ENCODE measurements around the gene IFNE. TPM values are rescaled to one million over a fixed set of nuclear protein-coding genes. Genes with fewer than 3 reads are reported as not detected.

Gene IFNE
- total RNA-seq, 1 experiment from 2014 or later, result not detected

- Histone ChIP-seq H3K4me1 (peaks cover 11% of the 10 kb centered on the region), H3K9me3 (replicated peaks) (no peaks in the 10 kb centered on the region), H3K27me3 (no peaks in the 10 kb centered on the region), H3K36me3 (no peaks in the 10 kb centered on the region), H3K27ac (0 out of 2 replicates have a peak overlapping the region, but pooled peaks have one; percentile 15), H3K4me3 (no peak overlapping the region)
- peak; percentile 2 to 14 for DNase-seq
Measured at GRCh38 chr9:21506626-21507482, 24.7 kb upstream of the IFNE start.

GRCh38 chr9:21505425-21506179, 23.5 kb upstream of the IFNE start:
- peaks cover 11% of the 10 kb centered on the region for H3K4me1 ChIP-seq
- no peaks in the 10 kb centered on the region for H3K9me3 ChIP-seq (replicated peaks)
- H3K36me3 ChIP-seq, result no peaks in the 10 kb centered on the region
- H3K27ac ChIP-seq, result no peak overlapping the region
- DNase-seq, result no peak
- no peak overlapping the region for H3K4me3 ChIP-seq
- no peaks in the 10 kb centered on the region for H3K27me3 ChIP-seq

DNA sequence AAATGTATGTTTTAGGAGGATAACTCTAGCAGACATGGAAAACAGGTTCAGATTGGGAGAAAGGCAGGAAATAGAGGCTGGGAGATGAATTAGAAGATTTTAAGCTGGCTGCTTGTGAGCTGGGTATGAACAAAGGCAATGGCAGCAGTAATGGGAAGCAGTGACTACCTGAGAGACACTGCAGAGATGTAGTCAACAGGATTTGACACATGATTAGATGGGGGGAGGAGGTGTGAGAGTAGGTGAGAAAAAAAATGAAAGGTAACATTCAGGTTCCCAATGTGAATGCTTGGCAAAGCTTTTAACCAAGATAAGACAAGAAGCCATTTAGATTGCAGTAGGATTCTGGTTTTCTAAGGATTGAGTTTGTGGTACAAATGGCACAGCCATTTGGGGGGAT, 22.8 kb upstream of the IFNE start:
- no peaks in the 10 kb centered on the region for H3K36me3 ChIP-seq
- no peak for DNase-seq
- H3K27me3 ChIP-seq, result no peaks in the 10 kb centered on the region
- H3K4me1 ChIP-seq, result peaks cover 11% of the 10 kb centered on the region
- no peak overlapping the region for H3K4me3 ChIP-seq
- H3K27ac ChIP-seq, result no peak overlapping the region
- H3K9me3 ChIP-seq (replicated peaks), result no peaks in the 10 kb centered on the region

- Histone ChIP-seq H3K36me3 (no peaks in the 10 kb centered on the region), H3K27ac (no peak overlapping the region), H3K9me3 (replicated peaks) (no peaks in the 10 kb centered on the region), H3K4me1 (peaks cover 11% of the 10 kb centered on the region), H3K4me3 (no peak overlapping the region), H3K27me3 (no peaks in the 10 kb centered on the region)
- DNase-seq, result no peak
Measured at GRCh38 chr9:21504113-21504512, 22.0 kb upstream of the IFNE start.

- H3K4me3 ChIP-seq, result no peak overlapping the region
- DNase-seq, result no peak
- no peaks in the 10 kb centered on the region for H3K36me3 ChIP-seq
- H3K27ac ChIP-seq, result no peak overlapping the region
- H3K27me3 ChIP-seq, result no peaks in the 10 kb centered on the region
- H3K4me1 ChIP-seq, result peaks cover 11% of the 10 kb centered on the region
- no peaks in the 10 kb centered on the region for H3K9me3 ChIP-seq (replicated peaks)
Measured at GRCh38 chr9:21502586-21502985, 20.5 kb upstream of the IFNE start.

DNA sequence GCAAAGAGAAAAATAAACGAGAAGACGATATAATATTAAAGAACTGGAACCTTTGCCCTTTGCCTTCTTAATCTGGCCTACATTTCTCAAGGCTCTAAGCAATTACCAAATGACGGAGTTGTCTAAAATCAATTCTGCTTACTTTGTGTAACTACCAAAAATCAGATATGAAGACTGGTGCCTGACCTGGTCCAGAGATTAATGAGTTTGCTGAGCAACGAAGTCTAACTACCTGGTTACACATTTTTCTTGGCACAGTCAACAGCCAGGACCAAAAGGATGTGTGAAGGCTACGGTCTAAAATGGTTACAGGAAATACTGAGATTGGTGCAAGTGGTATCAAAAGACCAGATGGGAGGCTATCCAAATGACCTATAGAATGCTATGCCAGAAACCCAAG, 17.8 kb upstream of the IFNE start:
- DNase-seq, result no peak
- Histone ChIP-seq H3K36me3 (no peaks in the 10 kb centered on the region), H3K9me3 (replicated peaks) (no peaks in the 10 kb centered on the region), H3K27ac (no peak overlapping the region), H3K4me3 (no peak overlapping the region), H3K4me1 (no peaks in the 10 kb centered on the region), H3K27me3 (no peaks in the 10 kb centered on the region)

DNA sequence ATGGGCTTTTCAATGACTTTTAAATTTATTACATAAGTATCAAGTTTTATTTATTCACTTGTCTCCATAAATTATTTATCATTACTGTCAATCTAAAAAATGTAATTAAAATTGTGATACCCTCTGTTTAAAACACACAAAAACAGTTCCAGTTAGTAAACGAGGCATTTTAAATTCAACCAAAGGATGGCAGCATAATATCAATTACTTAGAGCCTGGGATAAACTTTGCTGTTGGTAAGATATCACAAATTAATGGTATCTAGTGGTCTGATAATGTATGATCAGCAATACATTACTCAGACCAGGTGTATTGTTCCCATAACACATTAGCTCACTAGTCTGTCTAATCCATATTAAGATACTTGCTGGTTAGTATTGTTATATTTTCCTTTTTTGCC, 9.6 kb upstream of the IFNE start:
- Histone ChIP-seq H3K4me3 (no peak overlapping the region), H3K4me1 (no peaks in the 10 kb centered on the region), H3K27ac (no peak overlapping the region), H3K27me3 (no peaks in the 10 kb centered on the region), H3K36me3 (no peaks in the 10 kb centered on the region), H3K9me3 (replicated peaks) (no peaks in the 10 kb centered on the region)
- no peak for DNase-seq

DNA sequence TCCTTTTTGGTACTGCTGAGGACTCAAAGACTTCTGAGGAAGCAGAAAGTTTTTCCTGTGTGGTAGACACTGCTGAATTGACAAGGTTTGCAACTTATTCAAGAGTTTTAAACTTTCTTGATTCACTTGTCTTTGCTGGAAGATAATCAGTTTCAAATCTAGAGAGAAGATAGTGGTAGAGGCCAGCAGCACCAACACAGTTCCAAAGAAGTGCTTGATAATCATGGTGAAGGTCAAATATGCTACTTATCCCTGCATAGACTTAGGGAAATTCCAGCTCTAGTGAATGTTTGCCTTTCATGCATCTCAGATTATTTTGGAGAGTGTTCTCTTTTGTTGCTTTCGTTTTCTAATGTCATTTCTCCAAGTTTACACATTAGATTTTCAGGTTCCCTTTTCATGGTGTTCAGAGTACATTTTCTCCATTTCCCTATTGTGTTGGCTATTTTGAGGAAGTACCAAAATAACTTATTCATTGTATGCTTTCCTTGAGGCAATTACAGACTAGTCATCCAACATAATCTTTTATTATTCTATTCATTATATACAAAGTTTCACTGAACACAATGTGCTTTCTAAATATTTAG, 550 bp downstream of the IFNE start:
- DNase-seq, result no peak
- Histone ChIP-seq H3K27me3 (no peaks in the 10 kb centered on the region), H3K4me3 (no peak overlapping the region), H3K4me1 (no peaks in the 10 kb centered on the region), H3K36me3 (no peaks in the 10 kb centered on the region), H3K27ac (no peak overlapping the region), H3K9me3 (replicated peaks) (no peaks in the 10 kb centered on the region)

GRCh38 chr9:21479152-21479702, 2.9 kb downstream of the IFNE start:
- no peaks in the 10 kb centered on the region for H3K4me1 ChIP-seq
- no peaks in the 10 kb centered on the region for H3K9me3 ChIP-seq (replicated peaks)
- H3K27me3 ChIP-seq, result no peaks in the 10 kb centered on the region
- H3K27ac ChIP-seq, result no peak overlapping the region
- no peak for DNase-seq
- H3K4me3 ChIP-seq, result no peak overlapping the region
- H3K36me3 ChIP-seq, result no peaks in the 10 kb centered on the region

DNA sequence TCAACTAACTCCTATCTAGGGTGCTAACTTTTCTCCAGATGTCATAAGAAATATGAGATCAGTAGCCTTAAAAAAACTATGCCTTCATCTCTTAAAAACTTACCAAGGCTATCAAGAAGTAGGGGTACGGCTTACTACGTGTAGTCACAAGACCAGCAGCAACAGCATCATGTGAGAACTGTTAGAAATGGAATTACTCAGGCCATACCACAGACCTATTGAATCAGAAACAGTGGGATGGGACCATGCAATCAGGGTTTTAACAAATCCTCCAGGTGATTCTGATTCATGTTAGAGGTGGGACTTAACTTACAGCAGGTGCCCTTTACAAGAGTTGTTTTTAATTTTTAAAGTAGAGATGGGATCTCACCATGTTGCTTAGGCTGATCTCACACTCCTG, 4.6 kb downstream of the IFNE start:
- H3K4me1 ChIP-seq, result no peaks in the 10 kb centered on the region
- DNase-seq, result no peak
- H3K27me3 ChIP-seq, result no peaks in the 10 kb centered on the region
- no peak overlapping the region for H3K27ac ChIP-seq
- no peak overlapping the region for H3K4me3 ChIP-seq
- no peaks in the 10 kb centered on the region for H3K9me3 ChIP-seq (replicated peaks)
- no peaks in the 10 kb centered on the region for H3K36me3 ChIP-seq

- Histone ChIP-seq H3K27me3 (no peaks in the 10 kb centered on the region), H3K27ac (no peak overlapping the region), H3K4me1 (no peaks in the 10 kb centered on the region), H3K36me3 (no peaks in the 10 kb centered on the region), H3K4me3 (no peak overlapping the region), H3K9me3 (replicated peaks) (no peaks in the 10 kb centered on the region)
- no peak for DNase-seq
Measured at GRCh38 chr9:21473236-21473635, 8.9 kb downstream of the IFNE start.

DNA sequence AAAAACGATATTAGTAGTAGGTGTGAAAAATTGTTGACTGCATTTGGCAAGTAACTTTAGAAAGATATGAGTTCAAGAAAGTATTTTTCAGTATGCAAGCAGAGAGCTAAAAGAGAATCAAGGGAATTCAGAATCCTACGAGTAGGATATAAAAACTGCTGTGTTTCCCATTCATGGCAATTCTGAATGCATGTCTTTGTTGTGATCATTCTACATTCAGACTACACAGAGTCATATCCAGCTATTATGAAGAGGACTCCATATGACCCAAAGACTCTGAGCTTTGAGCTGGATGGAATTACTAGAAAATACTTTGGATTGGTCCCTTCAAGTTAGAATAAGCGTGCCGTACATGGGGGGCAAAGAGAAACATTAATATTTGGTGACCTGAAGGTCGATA, 12.0 kb downstream of the IFNE start:
- no peaks in the 10 kb centered on the region for H3K27me3 ChIP-seq
- no peak overlapping the region for H3K27ac ChIP-seq
- H3K4me1 ChIP-seq, result no peaks in the 10 kb centered on the region
- no peak for DNase-seq
- no peaks in the 10 kb centered on the region for H3K36me3 ChIP-seq
- no peaks in the 10 kb centered on the region for H3K9me3 ChIP-seq (replicated peaks)
- H3K4me3 ChIP-seq, result no peak overlapping the region

GRCh38 chr9:21465859-21466518, 16.1 kb downstream of the IFNE start:
- Histone ChIP-seq H3K27me3 (0 out of 2 replicates have a peak, but pooled peaks cover 2% of the 10 kb centered on the region), H3K4me1 (no peaks in the 10 kb centered on the region), H3K4me3 (no peak overlapping the region), H3K36me3 (no peaks in the 10 kb centered on the region), H3K9me3 (replicated peaks) (no peaks in the 10 kb centered on the region), H3K27ac (no peak overlapping the region)
- DNase-seq, result peak in 1 of 2 experiments; percentile 62

DNA sequence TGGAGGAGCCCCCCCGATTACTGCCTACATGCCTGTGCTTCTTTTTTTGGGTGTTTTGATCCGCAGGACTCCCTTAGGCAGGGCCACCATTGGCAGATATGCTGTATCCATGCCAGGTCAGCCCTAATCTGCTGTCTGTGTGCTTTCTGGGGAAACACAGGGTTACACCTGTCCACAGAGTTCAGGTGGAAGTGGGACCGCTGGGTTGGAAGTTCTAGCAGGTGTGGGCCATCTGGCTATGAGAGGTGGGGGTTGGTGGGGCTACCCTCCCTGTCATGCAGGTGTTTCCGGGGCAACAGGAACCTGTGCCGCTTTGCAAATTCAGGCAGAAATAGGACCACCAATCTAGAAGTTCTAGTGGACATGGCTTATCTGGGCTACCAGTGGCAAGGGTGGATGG, 17.0 kb downstream of the IFNE start:
- DNase-seq, result no peak
- Histone ChIP-seq H3K27me3 (0 out of 2 replicates have a peak, but pooled peaks cover 3% of the 10 kb centered on the region), H3K4me1 (no peaks in the 10 kb centered on the region), H3K9me3 (replicated peaks) (no peaks in the 10 kb centered on the region), H3K36me3 (no peaks in the 10 kb centered on the region), H3K4me3 (no peak overlapping the region), H3K27ac (no peak overlapping the region)
